8988T (cell line): ENCODE measurements around the gene ZNF680.
"Not testable (repeated sequence)": the region's sequence is repeated elsewhere in the genome, so short reads cannot be mapped to it uniquely, and the experiment has no call there.

Experiments used
- DNase-seq: peaks from one replicate; pipeline ENCODE4 v3.0.0; 2011

ZNF680 gene

GRCh38 chr7:64562626-64563278, at the start of gene ZNF680:
Gene ZNF680 (minus strand): TSS chr7:64563071. CDS start chr7:64562954, 117 bp downstream.
- DNase-seq, result peak; percentile 47

DNA sequence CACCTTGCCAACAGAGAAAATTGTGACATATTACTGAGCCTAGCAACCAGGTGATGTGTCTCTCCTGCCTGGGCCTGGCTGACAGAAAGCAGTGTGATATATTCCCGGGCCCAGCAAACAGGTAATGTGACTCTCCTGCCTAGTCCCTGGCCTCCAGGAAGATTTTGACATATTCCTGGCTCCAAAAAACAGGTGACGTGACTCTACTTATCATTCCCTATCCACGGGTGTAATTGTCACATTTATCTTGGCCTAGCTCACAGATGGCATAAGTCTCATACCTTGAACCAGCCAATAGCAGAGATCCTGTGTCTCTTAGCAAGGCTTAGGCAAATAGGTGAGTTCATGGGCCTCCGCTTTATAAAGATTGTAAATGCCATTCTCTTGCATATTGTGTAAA, 49.6 kb upstream of the ZNF680 start:
- DNase-seq, result no peak

DNA sequence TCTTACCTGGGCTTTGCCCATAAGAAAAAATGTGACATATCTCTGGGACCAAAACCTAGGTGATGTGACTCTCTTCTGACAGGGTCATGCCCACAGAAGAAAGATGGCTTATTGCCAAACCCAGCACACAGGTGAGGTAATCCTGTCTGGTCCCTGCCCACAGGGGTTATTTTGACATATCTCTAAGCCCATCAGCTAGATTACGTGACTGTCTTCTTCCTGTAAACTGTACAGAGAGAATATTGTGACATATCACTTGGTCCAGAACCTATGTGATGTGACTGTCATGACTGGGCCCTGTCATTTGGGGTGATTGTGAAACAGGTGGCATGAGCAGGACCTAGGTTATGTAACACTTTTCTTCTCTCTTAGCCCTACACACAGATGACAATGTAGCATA, 48.8 kb upstream of the ZNF680 start:
- no peak for DNase-seq

DNA sequence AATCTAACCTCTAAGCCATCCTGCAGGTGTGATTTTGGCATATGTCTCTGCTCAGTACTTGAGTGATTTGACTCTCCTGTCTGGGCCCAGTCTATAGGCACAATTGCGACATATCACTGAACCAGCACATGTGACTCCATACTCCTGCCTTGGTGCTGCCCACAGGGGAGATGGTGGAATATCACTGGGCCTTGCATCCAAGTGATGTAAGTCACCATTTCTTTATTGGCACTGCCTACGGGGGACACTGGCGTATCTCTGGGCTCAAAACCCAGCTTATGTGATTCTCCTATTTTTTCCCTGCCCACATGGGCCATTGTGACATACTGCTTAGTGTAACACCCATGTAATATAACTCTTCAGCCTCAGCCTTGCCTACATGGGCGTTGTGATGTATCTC, 48.1 kb upstream of the ZNF680 start:
- DNase-seq, result no peak

GRCh38 chr7:64608116-64608910, 45.4 kb upstream of the ZNF680 start:
- no peak for DNase-seq

DNA sequence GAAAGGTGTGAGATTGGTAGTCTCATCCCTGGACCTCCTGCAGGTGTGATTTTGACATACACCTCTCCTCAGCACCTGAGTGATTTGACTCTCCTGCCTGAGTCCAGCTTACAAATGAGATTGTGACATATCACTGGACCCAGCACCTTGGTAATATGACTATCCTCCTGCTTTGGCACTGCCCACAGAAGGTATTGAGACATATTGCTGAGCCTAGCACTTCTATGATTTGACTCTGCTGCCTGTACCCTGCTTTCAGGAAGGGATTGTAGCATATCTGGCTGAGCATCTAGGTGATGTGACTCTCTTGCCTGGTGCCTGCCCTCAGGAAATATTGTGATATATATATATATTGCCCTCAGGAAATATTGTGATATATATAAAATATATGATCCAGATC, 43.5 kb upstream of the ZNF680 start:
- no peak for DNase-seq

- DNase-seq, result no peak
Observed at GRCh38 chr7:64603271-64603670, 40.4 kb upstream of the ZNF680 start.

DNA sequence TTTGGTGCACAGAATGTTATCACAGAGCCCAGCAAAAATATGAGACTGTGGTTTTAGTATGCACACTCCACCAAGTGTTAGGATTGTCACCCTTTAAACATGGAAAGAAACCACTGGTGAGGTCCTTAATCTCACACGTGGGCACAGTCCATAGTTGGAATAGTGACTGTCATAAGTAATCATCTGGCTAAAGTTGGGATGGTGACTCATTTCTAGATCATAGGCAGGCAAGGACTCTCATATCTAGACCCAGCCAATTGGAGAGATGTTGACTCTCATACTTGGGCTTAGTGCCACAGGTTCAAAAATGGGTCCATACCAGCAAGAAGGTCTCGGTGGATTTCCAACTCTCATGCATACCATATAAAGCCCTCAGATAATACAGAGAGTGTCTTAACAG, 39.6 kb upstream of the ZNF680 start:
- no peak for DNase-seq

DNA sequence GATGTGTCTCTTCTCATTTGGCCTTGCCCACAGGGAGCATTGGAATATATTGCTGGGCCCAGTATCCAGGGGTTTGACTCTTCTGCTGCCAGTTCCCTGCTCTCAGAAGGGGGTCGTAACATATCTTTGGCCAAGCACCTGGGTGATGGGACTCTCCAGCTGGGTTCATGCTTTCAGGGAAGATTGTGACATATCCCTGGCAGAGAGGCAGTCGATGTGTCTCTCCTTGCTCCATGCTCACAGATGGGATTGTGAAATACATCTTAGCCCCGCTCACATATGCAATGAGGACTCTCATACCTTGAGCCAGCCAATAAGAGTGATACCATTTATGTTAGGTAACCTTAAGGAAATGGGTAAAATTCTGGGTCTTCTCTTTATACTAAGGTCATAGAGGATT, 39.2 kb upstream of the ZNF680 start:
- no peak for DNase-seq

GRCh38 chr7:64599359-64599758, 36.5 kb upstream of the ZNF680 start:
- no peak for DNase-seq

GRCh38 chr7:64590971-64591370, 28.1 kb upstream of the ZNF680 start:
- DNase-seq, result no peak

DNA sequence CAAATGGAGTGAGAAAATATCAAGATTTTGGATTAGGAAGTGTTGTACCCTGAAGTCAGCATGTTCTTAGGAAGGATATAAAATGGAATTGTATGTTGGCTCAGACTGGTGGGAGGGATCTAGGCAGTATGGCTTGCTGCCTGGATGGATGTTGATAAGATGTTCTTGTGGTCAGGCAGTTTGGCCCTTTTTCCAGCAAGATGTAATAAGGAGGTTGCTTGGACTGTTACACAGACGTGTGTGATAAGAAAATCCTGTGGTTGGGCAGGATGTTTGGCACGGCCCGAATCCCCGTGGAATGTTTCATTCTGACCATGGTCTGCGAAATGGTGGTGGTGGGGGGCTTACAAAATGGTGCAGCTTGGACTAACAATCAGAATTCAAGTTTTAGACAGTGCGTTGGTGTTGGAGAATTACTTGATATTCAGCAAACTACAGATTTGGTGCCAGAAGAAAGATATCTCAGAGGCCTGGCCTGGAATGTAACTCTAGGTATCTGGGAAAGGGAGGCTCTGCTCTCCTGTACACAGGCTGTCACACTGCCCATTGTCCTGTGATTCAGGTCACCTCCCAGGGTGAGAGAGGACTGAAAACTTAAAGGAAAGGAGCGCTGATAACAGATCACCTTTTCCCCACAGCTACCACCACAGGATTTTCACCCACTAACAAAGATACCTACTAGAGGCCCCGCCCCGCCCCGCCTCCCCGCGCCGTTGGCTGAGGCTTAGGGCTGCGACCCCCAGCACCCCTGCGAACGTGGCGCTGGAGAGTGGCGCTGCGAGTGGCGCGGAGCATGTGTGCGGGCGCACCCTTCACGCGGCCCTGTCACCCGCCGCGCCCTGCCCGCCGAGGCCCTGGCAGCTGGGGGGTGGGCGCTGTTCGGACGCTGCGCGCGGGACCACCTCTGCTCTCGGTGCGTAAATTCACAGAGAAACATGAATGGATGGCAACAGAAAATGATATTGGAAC, 19.3 kb upstream of the ZNF680 start:
- DNase-seq, result no peak

- DNase-seq, result no peak
Observed at GRCh38 chr7:64581391-64581790, 18.5 kb upstream of the ZNF680 start.

GRCh38 chr7:64574540-64575099, 11.7 kb upstream of the ZNF680 start:
- DNase-seq, result no peak

- not testable (repeated sequence) for DNase-seq
Observed at GRCh38 chr7:64570284-64570605, 7.4 kb upstream of the ZNF680 start.

- DNase-seq, result not testable (repeated sequence)
Observed at GRCh38 chr7:64569372-64570283, 6.8 kb upstream of the ZNF680 start.

DNA sequence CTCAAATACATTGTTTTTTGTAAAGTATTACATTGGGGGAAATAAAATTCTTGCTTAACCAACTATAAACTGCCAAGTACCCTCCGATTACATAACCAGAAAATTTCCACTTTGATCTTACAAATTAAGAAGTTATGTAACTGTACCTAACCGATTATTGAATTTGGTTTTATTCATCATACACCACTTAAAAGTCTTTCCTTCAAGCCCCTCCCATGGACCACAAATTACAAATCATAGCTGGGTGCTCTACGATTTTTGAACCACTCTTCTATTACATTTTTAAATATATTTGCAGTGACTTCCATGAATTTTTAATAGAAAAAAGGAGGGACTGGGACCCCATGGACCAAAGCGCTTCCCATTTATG, 630 bp downstream of the ZNF680 start:
- DNase-seq, result no peak

DNA sequence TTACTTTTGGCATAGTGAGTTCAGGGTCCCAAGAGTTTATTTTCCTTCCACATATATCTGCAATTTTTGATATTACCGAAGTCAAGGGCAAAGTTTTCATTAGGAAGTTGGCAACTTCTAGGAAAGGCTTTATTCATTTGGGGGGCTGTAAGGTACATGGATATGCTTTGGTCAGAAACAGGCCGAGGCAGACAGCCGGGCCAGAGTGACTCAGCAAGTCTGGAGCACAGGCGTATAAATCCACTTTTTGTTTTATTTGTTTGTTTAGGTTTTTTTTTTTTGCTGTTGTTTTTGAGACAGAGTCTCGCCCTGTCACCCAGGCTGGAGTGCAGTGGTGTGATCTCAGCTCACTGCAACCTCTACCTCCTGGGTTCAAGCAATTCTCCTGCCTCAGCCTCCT, 3.7 kb downstream of the ZNF680 start:
- DNase-seq, result no peak

- DNase-seq, result no peak
Observed at GRCh38 chr7:64558781-64559180, 4.1 kb downstream of the ZNF680 start.

- no peak for DNase-seq
Observed at GRCh38 chr7:64558323-64558705, 4.6 kb downstream of the ZNF680 start.

GRCh38 chr7:64557601-64558322, 5.1 kb downstream of the ZNF680 start:
- no peak for DNase-seq

GRCh38 chr7:64555046-64555445, 7.8 kb downstream of the ZNF680 start:
- no peak for DNase-seq
